HG03521 (cell line): ENCODE data around the gene RUBCNL.
"Not testable (repeated sequence)": the region's sequence is repeated elsewhere in the genome, so short reads cannot be mapped to it uniquely, and the experiment has no call there.

ENCODE experiments used
- ATAC-seq: cut with Tn5 transposase; IDR thresholded peaks from one replicate; pipeline ENCODE4 v1.9.1; 2021; ENCODE audit warnings: mild to moderate bottlenecking, moderate library complexity; ENCODE audit not compliant: unreplicated experiment

RUBCNL gene

GRCh38 chr13:46387064-46387851 lies at the start of gene RUBCNL:
Gene RUBCNL (minus strand): TSS chr13:46387252. CDS start chr13:46372475, 14,777 bp downstream.
- ATAC-seq = no peak

- ATAC-seq = not testable (repeated sequence)
These were observed 42.5 kb upstream of the RUBCNL start for GRCh38 chr13:46429558-46429957.

GRCh38 chr13:46405457-46405856 lies 18.4 kb upstream of the RUBCNL start:
- ATAC-seq = no peak

GRCh38 chr13:46404733-46405100 lies 17.7 kb upstream of the RUBCNL start:
- no peak for ATAC-seq

- no peak for ATAC-seq
These were observed 17.0 kb upstream of the RUBCNL start for GRCh38 chr13:46403851-46404732.

- no peak for ATAC-seq
These were observed 15.1 kb upstream of the RUBCNL start for GRCh38 chr13:46402178-46402577.

GRCh38 chr13:46401432-46401831 lies 14.4 kb upstream of the RUBCNL start:
- ATAC-seq = no peak

GRCh38 chr13:46396341-46396740 lies 9.3 kb upstream of the RUBCNL start:
- ATAC-seq = no peak

GRCh38 chr13:46392967-46393366 lies 5.9 kb upstream of the RUBCNL start:
- ATAC-seq = peak; percentile 50

- ATAC-seq = peak; percentile 42
These were observed 2.7 kb upstream of the RUBCNL start for GRCh38 chr13:46389457-46390451.

GRCh38 chr13:46388846-46389245 lies 1.8 kb upstream of the RUBCNL start:
- ATAC-seq = no peak

- ATAC-seq = no peak
These were observed 1.3 kb upstream of the RUBCNL start for GRCh38 chr13:46388308-46388707.

- no peak for ATAC-seq
These were observed 524 bp downstream of the RUBCNL start for GRCh38 chr13:46386392-46387063.

GRCh38 chr13:46385946-46386345 lies 1.1 kb downstream of the RUBCNL start:
- ATAC-seq = no peak

- ATAC-seq = no peak
These were observed 3.7 kb downstream of the RUBCNL start for GRCh38 chr13:46383383-46383782.

GRCh38 chr13:46382224-46382623 lies 4.8 kb downstream of the RUBCNL start:
- ATAC-seq = no peak

GRCh38 chr13:46380242-46380641 lies 6.8 kb downstream of the RUBCNL start:
- no peak for ATAC-seq

GRCh38 chr13:46379611-46380010 lies 7.4 kb downstream of the RUBCNL start:
- ATAC-seq = no peak

GRCh38 chr13:46378411-46378810 lies 8.6 kb downstream of the RUBCNL start:
- no peak for ATAC-seq

- no peak for ATAC-seq
These were observed 9.5 kb downstream of the RUBCNL start for GRCh38 chr13:46377554-46377953.
